GM21526 (cell line): ENCODE measurements around the gene UMPS.

ENCODE experiments used
- ATAC-seq: cut with Tn5 transposase; IDR thresholded peaks from one replicate; pipeline ENCODE4 v1.9.1; 2021; ENCODE audit warnings: moderate library complexity; ENCODE audit not compliant: unreplicated experiment, low FRiP score

The UMPS gene

DNA sequence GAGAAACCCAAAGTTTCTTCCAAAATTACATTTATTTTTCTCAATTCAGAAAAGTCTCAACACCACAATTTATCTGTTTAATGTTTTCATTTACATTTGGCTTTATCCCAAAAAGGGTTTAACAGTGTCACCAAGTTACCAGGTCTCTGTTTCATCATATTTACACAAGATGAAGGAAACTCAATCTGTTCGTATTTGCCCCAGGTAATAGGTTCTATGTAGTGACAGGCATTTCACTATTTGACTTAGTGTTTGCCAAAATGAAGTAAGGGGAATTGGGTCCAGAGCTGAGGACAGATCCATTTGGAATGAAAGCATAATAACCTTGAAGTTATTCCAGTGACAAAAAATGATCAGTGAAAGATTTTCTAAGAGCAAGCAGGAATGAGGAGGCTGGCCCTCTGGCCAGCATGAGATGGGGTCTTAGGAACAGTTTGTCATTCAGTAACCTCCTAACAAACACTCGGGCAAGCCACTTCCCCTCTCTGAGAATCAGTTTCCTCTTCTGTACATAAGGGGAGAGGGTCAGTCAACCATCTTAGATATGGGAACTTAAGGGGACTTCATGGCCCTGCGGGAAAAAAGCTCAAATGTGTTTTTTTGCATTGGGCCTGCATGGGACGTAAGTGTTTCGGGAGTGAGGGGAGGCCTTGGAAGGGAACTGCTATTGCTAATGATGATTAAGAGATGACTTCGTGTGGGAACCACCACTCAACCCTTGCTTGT is 31.8 kb downstream of the UMPS start:
- no peak for ATAC-seq

DNA sequence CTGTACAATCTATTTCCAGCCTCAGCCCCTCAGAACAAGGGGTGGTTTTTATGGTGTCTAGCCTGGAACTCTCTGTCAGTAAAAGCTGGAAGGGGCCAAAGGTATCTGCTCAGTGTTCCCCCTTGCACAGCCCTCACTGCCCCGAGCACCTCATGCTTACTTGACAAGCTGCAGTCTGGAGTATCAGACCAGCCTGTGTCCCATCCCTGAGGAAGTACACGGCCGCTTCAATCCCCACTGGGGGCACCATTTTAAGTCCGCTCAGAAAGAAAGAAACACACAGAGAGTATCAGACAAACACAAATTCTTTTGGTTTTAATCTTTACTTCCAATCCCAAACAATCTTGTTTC is 32.4 kb downstream of the UMPS start:
- no peak for ATAC-seq

DNA sequence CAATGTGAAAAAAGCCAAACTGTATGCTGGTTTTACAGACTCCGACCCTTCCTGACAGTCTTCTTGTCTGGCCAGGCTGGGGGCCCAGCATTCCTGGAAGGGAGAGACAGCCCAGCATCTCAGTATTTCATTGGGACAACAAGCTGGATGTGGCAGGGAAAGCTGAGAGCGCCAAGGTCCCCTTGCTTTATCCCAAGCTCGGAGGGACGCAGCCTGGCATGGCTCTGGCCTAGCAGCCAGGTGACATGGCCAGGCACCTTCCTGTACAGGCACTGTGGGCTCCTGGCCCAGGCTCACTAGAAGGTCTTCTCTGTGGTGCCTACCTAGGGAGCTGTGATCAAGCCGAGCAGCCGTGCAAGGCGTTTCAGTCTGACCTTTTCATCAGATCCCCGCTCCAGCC is 33.0 kb downstream of the UMPS start:
- no peak for ATAC-seq

DNA sequence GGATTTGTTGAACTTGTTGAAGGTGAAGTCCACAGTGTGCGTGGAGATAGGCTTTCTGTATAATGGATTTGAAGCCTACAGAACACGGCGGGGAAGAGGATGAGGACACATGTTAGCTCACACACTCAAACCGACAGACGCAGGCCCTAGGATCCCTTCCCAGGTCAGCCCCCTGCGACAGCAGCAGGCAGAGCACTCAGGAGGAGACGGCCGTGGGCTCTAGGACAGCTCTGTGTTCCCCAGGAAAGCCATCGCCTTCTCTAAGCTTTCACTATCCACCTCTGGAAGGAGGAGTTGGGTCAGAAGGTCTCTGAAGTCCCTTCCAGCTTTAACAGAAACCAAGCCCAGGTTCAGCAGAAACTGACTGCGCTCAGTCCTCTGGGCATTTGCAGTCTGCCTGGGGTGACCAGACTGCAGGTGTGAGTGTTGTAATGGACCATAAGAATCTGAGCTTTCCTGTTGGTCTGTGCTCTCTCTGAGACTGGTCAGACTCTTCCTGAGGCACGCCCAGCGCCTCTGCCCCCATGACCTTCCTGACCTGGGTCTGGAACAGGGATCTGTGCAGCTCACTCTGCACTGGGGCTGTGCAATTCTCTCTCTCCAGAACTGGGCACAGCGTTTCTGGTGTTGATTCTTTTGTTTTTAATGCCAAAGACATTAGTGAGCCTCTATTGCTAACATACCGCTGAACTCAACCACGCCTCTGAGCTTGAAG is 33.5 kb downstream of the UMPS start:
- no peak for ATAC-seq

DNA sequence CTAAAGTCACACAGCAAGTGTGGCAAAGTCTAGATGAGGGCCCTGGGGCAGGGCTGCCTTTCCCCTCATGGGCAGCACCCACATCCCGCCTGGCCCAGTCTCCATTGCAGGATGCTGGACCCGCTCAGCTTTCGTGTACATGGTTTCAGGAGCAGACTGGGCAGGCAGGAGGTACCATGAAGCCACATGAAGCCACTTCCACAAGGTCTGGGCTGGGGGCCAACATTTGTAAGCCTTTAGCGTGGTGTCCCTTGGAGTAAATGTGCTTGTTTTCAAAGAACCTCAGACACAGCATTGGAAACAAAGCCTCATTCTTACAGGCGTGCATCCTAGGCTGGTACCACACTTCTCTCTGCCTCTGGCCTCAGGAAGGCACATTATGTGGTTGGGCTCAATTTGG is 34.5 kb downstream of the UMPS start:
- ATAC-seq = no peak

DNA sequence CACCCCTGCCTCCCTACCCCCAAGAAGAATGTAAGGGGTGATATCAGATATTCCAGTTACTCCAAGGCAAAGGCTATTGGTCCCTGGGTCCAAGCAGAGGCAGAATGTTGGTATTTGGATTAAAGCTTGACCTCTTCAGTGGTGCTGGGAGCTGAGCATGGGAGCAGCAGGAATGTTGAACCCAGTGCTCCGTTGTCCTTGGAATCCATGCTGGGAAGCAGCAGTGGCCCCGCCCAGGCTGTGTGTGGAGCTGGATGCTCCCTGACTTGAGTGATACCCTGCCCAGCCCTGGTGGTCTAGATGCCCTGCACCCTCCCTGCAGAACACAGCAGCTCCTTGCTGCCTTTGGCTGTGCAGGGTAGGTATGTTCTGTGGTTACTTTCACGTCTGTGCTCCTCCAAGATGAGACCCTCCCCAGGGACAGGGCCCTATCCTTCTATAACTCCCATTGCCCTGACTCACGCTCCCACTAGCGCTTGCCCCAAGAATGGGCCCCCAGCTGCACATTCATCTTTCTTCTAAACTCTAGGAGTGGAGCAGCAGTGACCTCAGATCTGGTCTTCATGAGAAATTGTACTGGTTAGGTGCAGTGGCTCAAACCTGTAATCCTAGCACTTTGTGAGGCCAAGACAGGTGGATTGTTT is 35.1 kb downstream of the UMPS start:
- ATAC-seq = no peak

DNA sequence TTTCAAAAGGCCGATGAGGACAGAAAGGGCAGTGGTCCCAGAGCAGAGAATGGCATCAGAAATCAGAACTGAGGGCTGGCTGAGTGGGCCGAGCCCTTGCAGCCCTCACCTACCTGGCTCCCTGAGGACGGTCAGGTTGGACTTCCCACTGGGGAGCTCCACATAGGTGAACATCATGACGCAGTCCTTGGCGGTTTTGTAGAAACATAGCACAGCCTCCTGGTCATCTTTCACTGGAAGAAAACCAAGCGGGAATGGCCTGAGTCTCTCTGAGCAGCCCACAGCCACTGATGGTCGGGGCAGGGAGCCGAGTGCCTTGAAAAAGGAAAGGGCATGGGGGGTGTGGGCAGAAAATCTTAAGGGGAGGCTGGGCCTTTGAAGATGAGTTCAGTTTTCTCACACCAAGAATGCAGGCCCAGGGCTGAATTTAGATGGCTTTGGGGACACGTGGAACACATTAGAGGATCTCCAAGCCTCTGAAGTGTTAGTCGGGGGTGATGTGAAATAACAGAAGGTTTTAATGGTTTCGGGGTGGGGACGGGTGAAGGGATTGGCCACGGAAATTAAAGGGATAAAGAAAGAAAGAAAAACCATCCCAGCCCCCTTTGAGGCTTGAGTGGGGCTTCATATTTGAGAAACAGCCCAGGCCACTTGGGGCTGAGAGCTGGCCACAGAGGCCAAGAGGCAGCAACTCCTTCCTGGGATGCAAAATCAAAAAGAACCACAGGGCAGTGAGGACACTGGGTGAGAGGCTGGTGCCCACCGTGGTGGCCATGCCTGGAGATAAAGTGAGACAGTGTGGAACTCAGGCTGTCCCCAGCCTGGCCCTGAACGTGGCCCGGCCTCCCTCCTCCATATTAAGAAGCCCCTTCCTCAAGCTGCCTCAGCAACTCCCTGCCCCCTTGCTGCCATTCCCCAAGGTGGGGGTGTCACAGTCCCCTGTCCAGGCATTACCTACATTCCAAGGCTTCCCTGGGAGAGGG is 36.2 kb downstream of the UMPS start:
- ATAC-seq = no peak

DNA sequence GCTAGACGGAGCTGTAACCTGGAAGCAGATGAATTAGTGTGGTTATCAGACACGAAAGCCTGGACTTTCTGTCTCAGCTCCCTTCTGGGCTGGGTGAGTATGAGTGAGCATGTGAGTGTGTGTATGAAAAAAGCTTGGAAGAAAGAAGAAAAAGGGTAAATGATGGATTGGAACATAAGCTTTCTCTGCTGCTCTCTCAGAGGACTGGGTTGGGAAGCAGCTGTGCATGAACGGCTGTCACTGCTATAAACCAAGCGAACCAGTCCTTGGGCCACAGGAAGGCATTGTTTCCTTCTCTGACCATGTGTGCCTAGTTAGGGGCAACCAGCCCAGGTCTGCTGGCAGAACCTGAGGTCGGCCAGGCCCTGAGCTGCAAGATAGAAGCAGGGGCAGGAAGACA is 37.0 kb downstream of the UMPS start:
- ATAC-seq = no peak

DNA sequence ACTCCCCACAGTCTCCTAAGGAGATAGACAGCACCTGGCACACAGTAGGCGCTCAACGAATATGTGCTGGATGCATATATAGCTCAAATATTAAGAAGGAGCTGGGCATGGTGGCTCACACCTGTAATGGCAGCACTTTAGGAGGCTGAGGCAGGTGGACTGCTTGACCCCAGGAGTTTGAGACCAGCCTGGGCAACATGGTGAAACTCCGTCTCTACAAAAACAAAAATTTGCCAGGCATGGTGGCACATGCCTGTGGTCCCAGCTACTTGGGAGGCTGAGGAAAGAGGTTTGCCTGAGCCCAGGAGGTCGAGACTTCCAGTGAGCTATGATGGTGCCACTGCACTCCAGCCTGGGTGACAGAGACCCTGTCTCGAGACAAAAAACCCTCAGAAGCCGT is 37.4 kb downstream of the UMPS start:
- ATAC-seq = no peak

DNA sequence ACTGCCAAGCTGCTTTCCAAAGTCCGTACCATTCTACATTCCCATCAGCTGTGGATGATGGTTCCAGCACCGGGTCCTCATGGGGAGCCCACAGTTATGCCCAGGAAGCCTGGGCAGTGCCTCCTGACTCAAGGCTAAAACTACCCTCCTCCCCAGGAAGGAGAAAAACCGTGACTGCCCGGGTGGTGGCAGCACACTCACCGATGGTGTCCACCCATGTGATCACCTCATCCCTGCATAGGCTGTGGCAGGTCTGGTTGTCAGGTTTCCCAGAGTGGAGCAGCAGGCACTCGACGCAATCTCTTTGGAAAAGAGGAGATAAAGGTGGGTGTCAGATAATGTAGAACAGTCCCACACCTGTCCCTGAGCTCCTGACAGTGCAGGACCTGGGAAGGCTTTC is 38.6 kb downstream of the UMPS start:
- ATAC-seq = no peak

DNA sequence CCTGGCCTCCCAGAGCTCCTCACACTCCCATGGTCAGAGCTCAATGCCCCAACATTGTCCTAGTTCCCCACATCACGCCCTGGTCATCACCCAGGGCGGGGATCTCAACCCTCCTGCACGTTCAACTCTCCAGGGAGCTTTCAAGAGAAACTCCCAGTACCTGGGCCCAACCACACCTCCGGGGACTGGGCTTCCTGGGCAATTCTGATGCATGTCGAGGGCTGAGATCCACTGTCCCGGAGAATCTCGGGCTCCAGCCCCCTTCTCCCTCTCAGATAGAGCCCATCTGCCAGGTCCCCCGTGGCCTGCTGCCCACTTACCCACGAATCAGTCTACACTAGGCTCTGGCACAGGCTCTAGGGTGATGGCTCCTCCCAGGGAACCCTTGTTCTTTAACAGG is 39.2 kb downstream of the UMPS start:
- ATAC-seq = no peak

DNA sequence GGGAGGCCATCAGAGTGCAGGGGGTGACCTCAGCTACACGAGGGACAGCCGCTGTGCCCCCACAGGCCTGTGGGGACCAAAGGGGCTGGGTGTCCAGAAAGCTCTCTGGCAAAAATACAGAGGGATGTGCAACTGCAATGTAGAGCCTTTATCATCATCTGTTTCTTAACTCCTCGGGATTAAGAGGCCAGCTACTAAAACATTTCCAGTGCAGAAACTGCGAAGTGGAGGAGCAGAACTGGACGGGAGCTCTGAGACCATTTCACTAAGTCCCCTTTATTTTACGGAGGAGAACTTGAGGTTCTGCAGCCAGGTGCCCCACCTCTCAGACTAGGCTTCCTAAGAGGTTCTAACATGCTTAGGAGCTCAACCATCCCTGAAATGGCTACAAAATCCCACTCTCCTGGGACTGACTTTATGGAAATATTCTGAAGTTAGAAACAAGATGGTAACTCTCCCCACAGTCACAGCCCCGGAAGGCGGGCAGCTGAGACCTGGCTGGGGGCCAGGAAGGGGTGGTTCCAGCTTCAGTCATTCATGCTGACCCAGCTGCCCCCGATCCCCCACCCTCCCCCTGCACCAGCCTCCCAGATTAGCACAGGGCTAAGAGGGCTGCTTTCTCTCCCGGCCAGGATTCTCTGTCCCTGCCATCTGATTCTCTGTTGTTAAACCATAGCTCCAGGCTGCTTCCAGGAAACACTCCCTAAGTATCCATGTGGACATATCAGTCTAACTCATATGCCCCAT is 40.3 kb downstream of the UMPS start:
- ATAC-seq = no peak

DNA sequence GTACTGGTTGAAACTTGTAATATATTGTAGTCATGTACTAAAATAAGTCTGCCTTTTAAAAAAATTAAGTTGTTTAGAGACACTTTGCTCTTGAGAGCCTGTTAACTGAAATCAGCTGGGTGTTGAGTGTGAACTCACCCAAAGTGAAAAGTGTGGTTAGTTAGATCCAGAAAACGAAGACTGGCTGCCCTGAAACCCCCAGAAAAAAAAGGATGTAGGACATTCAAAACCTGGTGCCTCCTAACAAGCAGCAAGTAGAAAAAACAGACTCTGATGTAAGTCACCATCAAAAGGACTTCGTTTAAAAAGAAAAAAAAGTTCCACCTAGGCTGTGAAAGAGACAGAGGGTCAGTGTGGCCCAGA is 40.8 kb downstream of the UMPS start:
- ATAC-seq = no peak

DNA sequence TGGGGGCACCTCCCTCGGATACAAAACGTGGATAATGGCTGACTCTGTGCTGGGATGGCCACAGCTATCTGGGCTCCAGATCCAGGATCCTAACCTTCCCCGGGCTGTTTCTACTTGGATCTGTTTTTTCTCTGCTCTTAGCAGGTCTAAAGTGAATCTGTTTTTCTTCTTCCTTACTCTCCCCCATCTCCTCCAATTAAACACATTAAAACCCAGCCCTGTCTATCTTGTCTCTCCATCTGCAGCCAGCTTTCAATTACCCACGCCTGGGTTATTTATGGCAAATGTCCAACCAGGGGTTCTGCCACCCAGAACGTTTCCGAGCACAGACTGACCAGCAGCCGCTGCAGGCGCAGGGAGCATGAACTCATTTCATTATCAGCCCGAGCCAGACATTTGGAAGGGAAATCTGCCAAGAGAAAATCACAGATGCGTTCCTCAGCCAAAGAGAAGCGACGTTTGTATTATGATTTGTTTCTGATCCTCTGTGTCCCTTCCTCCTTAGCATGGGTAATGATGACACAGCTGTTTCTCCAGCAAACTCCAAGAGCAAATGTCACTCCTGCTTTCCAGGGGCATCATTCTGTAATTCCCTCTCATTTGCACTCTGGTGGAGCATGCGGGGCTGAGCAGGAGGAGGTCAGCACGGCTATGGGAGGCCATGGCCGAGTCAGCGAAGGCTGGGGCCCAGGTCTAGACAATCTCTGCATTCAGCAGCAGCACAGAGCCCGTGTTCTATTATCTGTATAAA is 42.0 kb downstream of the UMPS start:
- ATAC-seq = no peak

DNA sequence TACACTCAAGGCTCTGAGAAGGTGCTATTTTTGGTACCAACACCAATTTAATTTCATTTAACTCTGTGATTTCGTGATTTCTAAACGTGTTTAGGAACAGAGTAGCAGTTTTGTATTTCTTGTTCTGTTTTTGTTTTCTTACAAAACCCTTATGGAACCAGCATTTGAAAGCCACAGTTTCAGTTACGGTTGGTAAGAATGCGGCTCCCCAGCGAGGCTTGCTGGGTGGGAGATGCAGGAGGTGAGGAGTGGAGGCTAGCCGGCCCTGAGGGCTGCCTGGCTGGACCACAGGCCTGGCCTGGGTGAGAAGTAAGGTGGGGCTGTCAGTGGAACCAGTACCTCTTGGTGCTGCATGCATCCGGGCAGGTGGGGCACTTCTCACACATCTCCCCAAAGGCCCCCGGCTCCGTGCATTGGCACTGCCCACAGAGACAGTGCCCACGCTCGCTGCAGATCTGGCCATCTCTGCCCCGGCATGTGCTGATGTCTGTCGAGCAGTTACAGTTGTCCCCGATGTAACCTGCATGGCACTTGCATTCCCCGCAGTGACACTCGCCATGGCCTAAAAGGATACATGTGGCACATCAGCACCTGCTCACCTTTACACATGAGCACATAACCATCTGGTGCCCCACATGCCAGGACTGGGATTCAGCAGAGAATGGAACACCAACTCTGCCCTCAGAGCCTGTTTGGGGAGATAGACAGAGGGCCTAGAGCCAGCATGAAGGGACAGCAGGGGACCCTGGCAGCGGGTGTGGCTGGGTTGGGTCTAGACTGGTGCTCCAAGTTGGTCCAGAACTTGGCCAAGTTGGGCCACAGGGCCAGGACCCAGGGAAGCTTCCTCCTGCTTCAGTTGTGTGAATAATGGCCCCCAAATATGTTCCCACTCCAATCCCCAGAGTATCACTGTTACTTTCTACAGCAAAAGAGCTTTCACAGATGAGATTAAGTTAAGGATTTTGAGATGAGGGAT is 43.4 kb downstream of the UMPS start:
- no peak for ATAC-seq

DNA sequence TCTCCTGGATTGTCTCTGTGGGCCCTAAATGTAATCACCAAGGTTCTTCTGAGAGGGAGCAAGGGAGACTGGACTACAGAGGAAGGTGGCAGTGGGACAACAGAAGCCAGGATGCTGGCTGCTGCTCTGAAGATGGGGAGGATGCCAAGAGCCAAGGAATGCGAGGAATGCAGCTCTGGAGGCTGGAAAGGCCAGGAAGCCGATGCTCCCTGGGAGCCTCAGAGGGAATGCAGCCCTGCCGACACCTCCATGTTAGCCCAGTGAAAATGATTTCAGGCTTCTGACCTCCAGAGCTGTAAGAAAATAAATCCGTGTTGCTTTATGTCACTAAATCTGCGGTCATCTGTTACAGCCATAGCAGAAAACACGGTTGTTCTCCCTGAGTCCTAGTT is 44.1 kb downstream of the UMPS start:
- ATAC-seq = no peak

DNA sequence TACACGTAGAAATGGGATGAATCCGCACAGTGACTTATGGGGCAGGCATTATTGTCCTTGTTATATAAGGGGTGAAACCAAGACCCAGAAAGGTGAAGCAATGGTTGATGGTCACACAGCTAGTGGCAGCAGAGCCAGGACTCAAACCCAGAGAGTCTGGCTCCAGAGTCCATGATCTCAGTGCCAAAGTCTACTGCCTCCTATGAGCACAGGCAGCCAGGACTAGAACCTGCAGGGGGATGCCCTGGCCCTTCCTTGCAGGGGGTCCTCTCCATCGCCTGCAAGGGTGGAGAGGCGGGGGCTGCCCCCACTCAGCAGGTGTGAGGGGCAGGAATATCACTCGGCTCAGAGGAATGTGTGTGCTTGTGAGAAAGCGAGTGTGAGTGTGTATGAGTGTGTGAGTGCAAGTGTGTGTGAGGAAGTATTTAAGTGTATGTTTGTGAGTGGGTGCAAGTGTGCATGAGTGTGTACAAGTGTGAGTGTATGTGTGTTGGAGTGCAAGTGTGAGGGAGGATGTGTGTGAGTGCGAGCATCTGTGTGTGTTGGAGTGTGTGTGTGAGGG is 44.7 kb downstream of the UMPS start:
- ATAC-seq = no peak

DNA sequence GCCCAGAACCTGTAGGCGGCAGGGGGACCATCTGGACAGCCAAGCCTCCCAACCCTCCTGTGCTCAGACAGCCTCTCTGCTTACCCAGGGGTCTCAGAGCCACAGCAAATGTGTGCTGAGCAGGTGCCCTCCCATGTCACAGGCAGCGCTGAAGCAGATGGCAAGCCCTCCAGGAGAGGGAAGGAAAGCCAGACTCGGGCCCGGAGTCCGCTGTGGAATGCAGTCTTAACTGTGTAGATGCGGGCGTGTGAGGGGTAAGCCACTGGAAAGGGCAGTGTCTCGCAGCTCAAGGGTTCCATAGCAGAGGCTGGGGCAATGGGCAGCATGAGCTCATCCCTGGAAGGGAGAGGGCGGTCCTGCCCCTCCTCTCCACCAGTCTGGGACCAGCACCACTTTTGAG is 45.6 kb downstream of the UMPS start:
- no peak for ATAC-seq
